Measurements from ENCODE around the gene TUNAR. TPM values are rescaled to one million over a fixed set of nuclear protein-coding genes. Genes with fewer than 3 reads are reported as not detected.

TUNAR gene
- polyA plus RNA-seq (2012; ENCODE audit: low read depth, missing spikeins), result not detected

- TF ChIP-seq SPI1 (IDR thresholded peaks at IDR 0.05; ENCODE audit: low read depth, low read length), result no peak
- no peak for TF ChIP-seq TAF1 (IDR thresholded peaks at IDR 0.05; ENCODE audit: low read depth, low read length)
- TF ChIP-seq POLR2AphosphoS5 (IDR thresholded peaks at IDR 0.05; ENCODE audit: low read depth, low read length), result no peak
- TF ChIP-seq POU2F2 (IDR thresholded peaks at IDR 0.05; ENCODE audit: low read depth, low read length), result no peak
- no peak for TF ChIP-seq POLR2A (IDR thresholded peaks at IDR 0.05; ENCODE audit: low read depth, low read length)
- TF ChIP-seq PAX5 (IDR thresholded peaks at IDR 0.05; ENCODE audit: insufficient read depth, low read length, severe bottlenecking), result no peak
- FAIRE-seq (no peak), DNase-seq (ENCODE audit: insufficient read length, low spot score) (peak; percentile 17)
These were observed at the start of gene TUNAR for GRCh38 chr14:95876761-95877538. Gene TUNAR, plus strand, starts transcription at chr14:95876832.

- no peak for FAIRE-seq
- TF ChIP-seq POLR2A (IDR thresholded peaks at IDR 0.05; ENCODE audit: low read depth, low read length) (no peak), TAF1 (IDR thresholded peaks at IDR 0.05; ENCODE audit: low read depth, low read length) (no peak), POU2F2 (IDR thresholded peaks at IDR 0.05; ENCODE audit: low read depth, low read length) (no peak), SPI1 (IDR thresholded peaks at IDR 0.05; ENCODE audit: low read depth, low read length) (no peak), POLR2AphosphoS5 (IDR thresholded peaks at IDR 0.05; ENCODE audit: low read depth, low read length) (no peak), PAX5 (IDR thresholded peaks at IDR 0.05; ENCODE audit: insufficient read depth, low read length, severe bottlenecking) (no peak)
- DNase-seq (ENCODE audit: insufficient read length, low spot score), result no peak
These were observed 47.9 kb upstream of the TUNAR start for GRCh38 chr14:95828649-95829265.

GRCh38 chr14:95829321-95829720 is 47.3 kb upstream of the TUNAR start:
- no peak for DNase-seq (ENCODE audit: insufficient read length, low spot score)
- FAIRE-seq, result no peak
- no peak for TF ChIP-seq TAF1 (IDR thresholded peaks at IDR 0.05; ENCODE audit: low read depth, low read length)
- no peak for TF ChIP-seq POLR2A (IDR thresholded peaks at IDR 0.05; ENCODE audit: low read depth, low read length)
- TF ChIP-seq POLR2AphosphoS5 (IDR thresholded peaks at IDR 0.05; ENCODE audit: low read depth, low read length), result no peak
- TF ChIP-seq SPI1 (IDR thresholded peaks at IDR 0.05; ENCODE audit: low read depth, low read length), result no peak
- no peak for TF ChIP-seq PAX5 (IDR thresholded peaks at IDR 0.05; ENCODE audit: insufficient read depth, low read length, severe bottlenecking)
- TF ChIP-seq POU2F2 (IDR thresholded peaks at IDR 0.05; ENCODE audit: low read depth, low read length), result no peak

GRCh38 chr14:95830386-95830785 is 46.2 kb upstream of the TUNAR start:
- FAIRE-seq (no peak), DNase-seq (ENCODE audit: insufficient read length, low spot score) (no peak)
- no peak for TF ChIP-seq TAF1 (IDR thresholded peaks at IDR 0.05; ENCODE audit: low read depth, low read length)
- no peak for TF ChIP-seq POLR2AphosphoS5 (IDR thresholded peaks at IDR 0.05; ENCODE audit: low read depth, low read length)
- TF ChIP-seq POU2F2 (IDR thresholded peaks at IDR 0.05; ENCODE audit: low read depth, low read length), result no peak
- TF ChIP-seq PAX5 (IDR thresholded peaks at IDR 0.05; ENCODE audit: insufficient read depth, low read length, severe bottlenecking), result no peak

GRCh38 chr14:95831041-95831440 is 45.6 kb upstream of the TUNAR start:
- FAIRE-seq, result no peak
- TF ChIP-seq SPI1 (IDR thresholded peaks at IDR 0.05; ENCODE audit: low read depth, low read length), result no peak
- no peak for TF ChIP-seq POLR2A (IDR thresholded peaks at IDR 0.05; ENCODE audit: low read depth, low read length)
- TF ChIP-seq POU2F2 (IDR thresholded peaks at IDR 0.05; ENCODE audit: low read depth, low read length), result no peak
- TF ChIP-seq POLR2AphosphoS5 (IDR thresholded peaks at IDR 0.05; ENCODE audit: low read depth, low read length), result no peak
- no peak for TF ChIP-seq TAF1 (IDR thresholded peaks at IDR 0.05; ENCODE audit: low read depth, low read length)
- TF ChIP-seq PAX5 (IDR thresholded peaks at IDR 0.05; ENCODE audit: insufficient read depth, low read length, severe bottlenecking), result no peak
- DNase-seq (ENCODE audit: insufficient read length, low spot score), result no peak

- FAIRE-seq, result no peak
These were observed 45.2 kb upstream of the TUNAR start for GRCh38 chr14:95831468-95831867.

GRCh38 chr14:95832012-95832411 is 44.6 kb upstream of the TUNAR start:
- FAIRE-seq (no peak), DNase-seq (ENCODE audit: insufficient read length, low spot score) (no peak)
- TF ChIP-seq TAF1 (IDR thresholded peaks at IDR 0.05; ENCODE audit: low read depth, low read length) (no peak), SPI1 (IDR thresholded peaks at IDR 0.05; ENCODE audit: low read depth, low read length) (no peak), POU2F2 (IDR thresholded peaks at IDR 0.05; ENCODE audit: low read depth, low read length) (no peak), PAX5 (IDR thresholded peaks at IDR 0.05; ENCODE audit: insufficient read depth, low read length, severe bottlenecking) (no peak), POLR2AphosphoS5 (IDR thresholded peaks at IDR 0.05; ENCODE audit: low read depth, low read length) (no peak), POLR2A (IDR thresholded peaks at IDR 0.05; ENCODE audit: low read depth, low read length) (no peak)

More at GRCh38 chr14:95831468-95831867, 45.2 kb upstream of the TUNAR start:
- no peak for DNase-seq (ENCODE audit: insufficient read length, low spot score)
- TF ChIP-seq PAX5 (IDR thresholded peaks at IDR 0.05; ENCODE audit: insufficient read depth, low read length, severe bottlenecking) (no peak), POLR2A (IDR thresholded peaks at IDR 0.05; ENCODE audit: low read depth, low read length) (no peak), TAF1 (IDR thresholded peaks at IDR 0.05; ENCODE audit: low read depth, low read length) (no peak), SPI1 (IDR thresholded peaks at IDR 0.05; ENCODE audit: low read depth, low read length) (no peak), POU2F2 (IDR thresholded peaks at IDR 0.05; ENCODE audit: low read depth, low read length) (no peak), POLR2AphosphoS5 (IDR thresholded peaks at IDR 0.05; ENCODE audit: low read depth, low read length) (no peak)

- TF ChIP-seq POLR2AphosphoS5 (IDR thresholded peaks at IDR 0.05; ENCODE audit: low read depth, low read length) (no peak), POLR2A (IDR thresholded peaks at IDR 0.05; ENCODE audit: low read depth, low read length) (no peak), POU2F2 (IDR thresholded peaks at IDR 0.05; ENCODE audit: low read depth, low read length) (no peak)
- DNase-seq (ENCODE audit: insufficient read length, low spot score), result no peak
- no peak for FAIRE-seq
These were observed 43.2 kb upstream of the TUNAR start for GRCh38 chr14:95833429-95833828.

- FAIRE-seq, result no peak
- TF ChIP-seq PAX5 (IDR thresholded peaks at IDR 0.05; ENCODE audit: insufficient read depth, low read length, severe bottlenecking) (no peak), TAF1 (IDR thresholded peaks at IDR 0.05; ENCODE audit: low read depth, low read length) (no peak), POU2F2 (IDR thresholded peaks at IDR 0.05; ENCODE audit: low read depth, low read length) (no peak), SPI1 (IDR thresholded peaks at IDR 0.05; ENCODE audit: low read depth, low read length) (no peak), POLR2AphosphoS5 (IDR thresholded peaks at IDR 0.05; ENCODE audit: low read depth, low read length) (no peak), POLR2A (IDR thresholded peaks at IDR 0.05; ENCODE audit: low read depth, low read length) (no peak)
- no peak for DNase-seq (ENCODE audit: insufficient read length, low spot score)
These were observed 42.1 kb upstream of the TUNAR start for GRCh38 chr14:95834496-95834895.

Data from GM12891 (cell line).